Spinal cord (tissue), 10 donors: ENCODE results near the gene POT1. TPM values are rescaled to one million over a fixed set of nuclear protein-coding genes. Genes with fewer than 3 reads are reported as not detected.

ENCODE experiments used
- DNase-seq, 6 donors: peaks; one replicate each; pipeline versions ENCODE4 v3.0.0 to v3.0.0-alpha.2; 2013 to 2015; ENCODE audit warnings: low spot score in 6 of 6, low read depth in 4 of 6
- H3K27ac ChIP-seq: one replicate; pipeline ENCODE4 v1.5.1; 2013; ENCODE audit warnings: low read depth, low read length, control low read depth
- H3K27me3 ChIP-seq: one replicate; pipeline ENCODE4 v1.6.1; 2013; ENCODE audit warnings: low read length; ENCODE audit not compliant: control insufficient read depth, insufficient read depth
- H3K36me3 ChIP-seq: one replicate; pipeline ENCODE4 v1.6.1; 2013; ENCODE audit warnings: low read length; ENCODE audit not compliant: control insufficient read depth, insufficient read depth
- H3K4me1 ChIP-seq: one replicate; pipeline ENCODE4 v1.6.1; 2013; ENCODE audit warnings: low read length; ENCODE audit not compliant: control insufficient read depth, insufficient read depth
- H3K4me3 ChIP-seq: one replicate; pipeline ENCODE4 v1.5.1; 2013; ENCODE audit warnings: low read depth, low read length, control low read depth
- H3K9me3 ChIP-seq: one replicate; pipeline ENCODE4 v1.6.1; 2013; ENCODE audit warnings: low read length; ENCODE audit not compliant: control insufficient read depth, insufficient read depth
- WGBS: methylation state at CpG from one replicate; pipeline ENCODE4 v1.1.5; 2013; ENCODE audit warnings: missing lambda C conversion rate; ENCODE audit not compliant: insufficient coverage; 5-methylcytosine and 5-hydroxymethylcytosine counted together
- polyA plus RNA-seq, 2 donors: library from polyadenylated mRNA; unstranded; fragments of 120-200 nt; gene quantifications; one replicate each; pipeline ENCODE4 v1.2.1, GENCODE V29; 2013; ENCODE audit not compliant: insufficient read length in 2 of 2
- total RNA-seq, 2 donors: library from RNA; depleted of rRNA in 1 of 2; stranded (reverse); fragments of 120-200 nt in 1 of 2; fragments of >200 nt in 1 of 2; gene quantifications; one replicate each; pipeline versions ENCODE4 v1.2.3 to v1.2.4, GENCODE V29; 2013 to 2014
- donor health status: healthy.

Gene POT1
- total and polyA plus RNA-seq, 4 donors, result 22.7 to 103 (median 39.5) TPM

DNA sequence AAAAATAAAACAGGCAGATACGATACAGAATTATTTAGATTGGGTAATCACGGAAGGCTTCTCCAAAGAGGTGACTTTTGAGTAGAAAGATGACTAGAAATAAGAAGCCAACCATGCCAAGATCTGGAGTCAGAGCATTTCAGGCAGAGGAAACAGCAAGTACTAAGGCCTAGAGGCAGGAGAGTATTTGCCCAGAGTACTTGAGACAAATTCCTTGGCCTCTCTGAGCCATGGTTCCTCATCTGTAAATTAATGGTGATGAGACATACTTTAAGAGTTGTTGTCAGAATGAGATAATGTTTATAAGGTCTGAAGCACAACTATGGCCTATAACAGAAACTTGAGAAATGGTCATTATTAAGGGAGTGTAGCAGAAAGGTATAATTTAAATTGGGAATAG is 148.2 kb downstream of the POT1 start:
- H3K4me1 ChIP-seq, result no peaks in the 10 kb centered on the region
- H3K27ac ChIP-seq, result no peak overlapping the region
- WGBS, result 100% methylated on average over 2 of the region's 2 CpGs
- H3K9me3 ChIP-seq, result no peaks in the 10 kb centered on the region
- H3K4me3 ChIP-seq, result no peak overlapping the region
- H3K36me3 ChIP-seq, result no peaks in the 10 kb centered on the region
- DNase-seq, result no peak
- H3K27me3 ChIP-seq, result no peaks in the 10 kb centered on the region

DNA sequence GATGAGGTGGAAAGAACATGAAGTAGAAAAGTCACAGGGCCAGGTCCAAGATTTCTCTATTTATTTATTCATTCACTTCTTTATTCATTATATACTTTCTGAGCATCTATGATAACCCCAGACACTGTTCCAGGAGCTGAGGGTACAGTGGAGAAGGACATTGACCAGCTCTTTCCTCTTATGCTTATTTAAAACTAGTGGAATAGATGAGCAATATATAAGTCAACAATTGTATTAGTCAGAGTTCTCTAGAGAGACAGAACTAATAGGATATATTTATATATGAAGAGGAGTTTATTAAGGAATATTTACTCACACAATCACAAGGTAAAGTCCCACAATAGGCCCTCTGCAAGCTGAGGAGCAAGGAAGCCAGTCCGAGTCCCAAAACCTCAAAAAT is 149.0 kb downstream of the POT1 start:
- Histone ChIP-seq H3K27me3 (no peaks in the 10 kb centered on the region), H3K4me1 (no peaks in the 10 kb centered on the region), H3K27ac (no peak overlapping the region), H3K36me3 (no peaks in the 10 kb centered on the region), H3K4me3 (no peak overlapping the region), H3K9me3 (no peaks in the 10 kb centered on the region)
- DNase-seq, result no peak
- 80% methylated on average over 1 of the region's 1 CpG for WGBS

DNA sequence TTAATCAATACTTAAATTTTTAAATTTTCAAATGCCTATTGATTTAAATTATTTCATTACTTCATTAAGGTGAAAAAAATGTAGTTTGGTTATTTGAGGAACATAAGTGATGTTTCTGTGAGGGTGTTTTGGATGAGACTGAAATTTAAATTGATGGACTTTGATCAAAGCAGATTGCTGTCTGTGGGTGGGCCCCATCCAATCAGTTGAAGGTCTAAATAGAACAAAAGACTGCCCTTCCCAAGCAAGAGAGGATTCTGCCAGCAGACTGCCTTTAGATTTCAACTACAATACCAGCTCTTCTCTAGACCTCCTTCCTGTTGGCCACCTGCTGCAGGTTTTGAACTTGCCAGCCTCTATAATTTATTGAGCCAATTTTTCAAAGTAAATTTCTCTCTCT is 149.6 kb downstream of the POT1 start:
- no peaks in the 10 kb centered on the region for H3K36me3 ChIP-seq
- no peaks in the 10 kb centered on the region for H3K27me3 ChIP-seq
- DNase-seq, result no peak
- H3K9me3 ChIP-seq, result no peaks in the 10 kb centered on the region
- H3K27ac ChIP-seq, result no peak overlapping the region
- no peaks in the 10 kb centered on the region for H3K4me1 ChIP-seq
- H3K4me3 ChIP-seq, result no peak overlapping the region

DNA sequence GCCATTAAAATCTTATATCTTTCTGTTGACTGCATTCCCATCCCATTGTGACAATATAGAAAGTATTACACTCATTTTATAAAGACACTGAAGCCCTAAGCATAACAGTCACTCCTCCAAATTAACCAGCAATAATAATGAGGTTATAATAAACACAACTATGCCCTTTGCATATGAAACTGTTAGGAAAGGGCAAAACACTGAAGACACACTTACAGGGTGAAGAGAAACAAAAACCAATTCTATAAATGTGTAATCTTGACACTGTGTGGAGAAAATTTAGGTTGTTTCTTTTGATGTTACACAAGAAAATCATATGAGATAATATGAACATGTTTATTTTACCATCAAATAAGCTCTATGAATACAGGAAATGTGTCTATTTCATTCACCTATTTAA is 150.0 kb downstream of the POT1 start:
- no peak for DNase-seq
- H3K36me3 ChIP-seq, result no peaks in the 10 kb centered on the region
- H3K4me3 ChIP-seq, result no peak overlapping the region

DNA sequence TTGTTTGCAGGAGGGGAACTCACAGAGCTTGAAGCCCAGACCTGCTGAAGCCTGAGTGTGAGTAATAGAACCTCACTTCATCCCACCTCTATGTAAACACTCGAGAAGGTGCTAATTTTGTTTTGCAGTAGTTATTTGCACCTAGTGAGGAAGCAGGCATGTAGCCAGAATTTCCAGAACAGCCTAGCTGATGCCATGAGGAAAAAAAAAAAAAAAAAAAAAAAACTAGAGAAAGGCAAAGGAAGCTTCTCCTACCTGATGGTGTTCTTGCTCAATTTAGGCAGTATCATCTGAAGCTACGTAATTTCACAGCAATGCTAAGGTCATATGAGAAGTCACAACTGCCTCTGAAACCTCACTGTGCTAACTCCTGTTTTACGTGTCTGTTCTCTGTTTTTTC is 150.4 kb downstream of the POT1 start:
- H3K27me3 ChIP-seq, result no peaks in the 10 kb centered on the region
- 100% methylated on average over 1 of the region's 3 CpGs for WGBS
- H3K36me3 ChIP-seq, result no peaks in the 10 kb centered on the region
- no peaks in the 10 kb centered on the region for H3K4me1 ChIP-seq
- H3K9me3 ChIP-seq, result no peaks in the 10 kb centered on the region
- H3K4me3 ChIP-seq, result no peak overlapping the region
- no peak for DNase-seq
- no peak overlapping the region for H3K27ac ChIP-seq

More for the DNA sequence above, 150.0 kb downstream of the POT1 start:
- Histone ChIP-seq H3K4me1 (no peaks in the 10 kb centered on the region), H3K9me3 (no peaks in the 10 kb centered on the region), H3K27ac (no peak overlapping the region), H3K27me3 (no peaks in the 10 kb centered on the region)

DNA sequence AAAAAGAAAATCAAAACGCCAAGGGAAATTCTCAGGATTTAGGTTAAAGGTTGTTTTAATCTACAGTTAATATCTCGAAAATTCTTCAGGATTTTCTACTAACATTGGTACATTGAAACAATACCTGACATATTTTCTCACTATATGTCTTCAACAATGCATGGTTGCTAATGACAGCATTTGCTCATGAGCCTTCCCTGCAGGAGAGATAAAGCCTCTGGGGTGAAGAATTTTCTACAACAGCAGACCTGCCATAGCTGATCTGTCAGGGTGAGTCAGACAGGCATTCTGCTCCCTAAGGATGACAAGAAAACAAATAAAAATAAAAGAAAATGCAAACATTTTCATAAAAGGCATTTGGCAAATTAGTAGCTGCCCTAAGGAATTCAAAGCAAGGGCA is 152.4 kb downstream of the POT1 start:
- no peaks in the 10 kb centered on the region for H3K27me3 ChIP-seq
- H3K27ac ChIP-seq, result no peak overlapping the region
- H3K36me3 ChIP-seq, result no peaks in the 10 kb centered on the region
- no peak overlapping the region for H3K4me3 ChIP-seq
- no CpG with 5 or more reads among the region's 2 CpGs for WGBS
- H3K9me3 ChIP-seq, result no peaks in the 10 kb centered on the region
- no peak for DNase-seq
- H3K4me1 ChIP-seq, result no peaks in the 10 kb centered on the region

DNA sequence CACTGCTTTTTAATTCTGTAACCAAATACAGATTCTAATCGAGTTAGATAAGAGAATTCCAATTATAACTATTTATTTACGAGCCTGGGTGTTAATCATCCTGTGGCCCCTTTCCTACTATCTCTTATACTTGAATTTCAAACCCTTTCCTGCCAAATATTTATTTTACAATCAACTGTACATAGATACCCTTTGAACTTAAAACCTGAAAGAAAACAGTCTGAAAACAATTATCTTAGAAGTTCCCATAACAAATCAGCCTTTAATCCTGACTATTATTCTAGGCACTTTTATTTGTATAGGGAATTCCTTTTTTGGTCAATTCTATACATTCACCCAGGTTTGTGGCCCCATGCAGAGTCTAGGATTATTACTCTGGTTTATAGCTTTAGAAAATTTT is 153.5 kb downstream of the POT1 start:
- H3K4me3 ChIP-seq, result no peak overlapping the region
- DNase-seq, result no peak
- H3K27ac ChIP-seq, result no peak overlapping the region
- H3K9me3 ChIP-seq, result no peaks in the 10 kb centered on the region
- no CpG with 5 or more reads among the region's 2 CpGs for WGBS
- H3K36me3 ChIP-seq, result no peaks in the 10 kb centered on the region
- H3K4me1 ChIP-seq, result no peaks in the 10 kb centered on the region
- no peaks in the 10 kb centered on the region for H3K27me3 ChIP-seq

DNA sequence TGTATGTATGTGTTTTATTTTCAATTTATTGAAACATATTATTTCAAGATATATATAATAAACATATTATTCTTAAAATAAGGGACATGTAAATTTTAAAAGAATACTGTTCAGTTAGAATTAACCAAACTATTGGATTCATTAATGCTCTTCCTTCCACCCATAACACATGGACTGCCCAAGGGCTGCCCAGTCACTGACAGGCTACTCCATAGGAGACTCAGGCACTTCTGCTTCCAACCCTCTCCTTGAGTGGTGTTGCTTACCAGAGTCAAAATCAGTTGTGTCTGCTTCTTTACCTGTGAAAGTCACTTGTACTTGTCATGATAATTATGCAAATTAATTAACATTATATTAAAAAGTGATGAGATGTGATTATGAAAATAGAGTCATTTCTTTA is 154.2 kb downstream of the POT1 start:
- Histone ChIP-seq H3K27me3 (no peaks in the 10 kb centered on the region), H3K4me1 (no peaks in the 10 kb centered on the region), H3K9me3 (no peaks in the 10 kb centered on the region), H3K36me3 (no peaks in the 10 kb centered on the region), H3K27ac (no peak overlapping the region), H3K4me3 (no peak overlapping the region)
- no peak for DNase-seq

DNA sequence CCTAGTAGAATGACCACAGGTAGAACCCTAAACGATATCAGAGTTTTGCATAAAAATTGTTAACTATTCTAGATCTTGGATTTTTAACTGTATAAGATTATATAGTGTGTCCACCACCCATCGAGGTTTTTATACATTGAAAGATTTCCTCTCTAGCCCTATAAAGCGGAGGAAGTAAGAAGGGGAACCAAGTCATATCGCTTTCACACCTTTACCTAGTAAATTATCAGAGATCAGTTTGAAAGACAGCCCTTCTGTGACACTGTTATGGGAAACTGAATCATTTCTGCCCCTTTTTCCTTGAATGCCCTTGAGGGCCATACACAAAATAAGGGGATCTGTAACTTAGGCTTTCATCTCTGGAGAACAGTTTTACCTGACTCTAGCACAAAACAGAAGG is 155.7 kb downstream of the POT1 start:
- Histone ChIP-seq H3K27ac (no peak overlapping the region), H3K9me3 (no peaks in the 10 kb centered on the region), H3K4me3 (no peak overlapping the region), H3K36me3 (no peaks in the 10 kb centered on the region), H3K27me3 (no peaks in the 10 kb centered on the region), H3K4me1 (no peaks in the 10 kb centered on the region)
- no peak for DNase-seq
- WGBS, result no CpG with 5 or more reads among the region's 4 CpGs

DNA sequence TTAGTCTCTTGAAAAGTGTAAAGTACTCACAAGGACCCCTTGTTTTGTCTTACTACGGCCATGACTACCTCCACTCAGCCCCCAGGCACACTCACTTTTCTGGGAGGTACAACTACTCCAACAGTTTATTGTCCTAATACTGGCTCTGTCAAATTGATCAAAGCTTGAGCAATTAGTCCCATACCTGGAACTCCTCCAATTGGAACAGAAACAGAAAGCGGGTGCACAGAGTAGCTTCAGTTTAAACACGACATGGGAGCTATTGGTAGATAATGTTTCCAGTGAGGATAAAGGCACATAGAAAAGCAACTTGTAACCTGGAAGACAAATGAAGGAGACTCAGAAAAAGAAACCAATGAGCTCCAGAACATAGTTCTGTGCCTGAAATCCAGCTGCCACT is 156.3 kb downstream of the POT1 start:
- WGBS, result 38% methylated on average over 1 of the region's 3 CpGs
- H3K27me3 ChIP-seq, result no peaks in the 10 kb centered on the region
- no peaks in the 10 kb centered on the region for H3K9me3 ChIP-seq
- H3K27ac ChIP-seq, result no peak overlapping the region
- no peaks in the 10 kb centered on the region for H3K36me3 ChIP-seq
- peak in 1 of 6 donors; percentile 23 for DNase-seq
- no peak overlapping the region for H3K4me3 ChIP-seq
- H3K4me1 ChIP-seq, result no peaks in the 10 kb centered on the region
